Erythroblast (primary cell): Measurements from ENCODE around the gene CHMP4A.
"Not testable (repeated sequence)": the region's sequence is repeated elsewhere in the genome, so short reads cannot be mapped to it uniquely, and the experiment has no call there.

ENCODE experiments used
- DNase-seq, 2 experiments: peaks; one replicate each; lab custom pipeline; 2025; lab: John Stamatoyannopoulos, UW
- GATA1 ChIP-seq: IDR thresholded peaks from 2 replicates; pipeline ENCODE4 v1.6.1; 2011; ENCODE audit warnings: low read depth, mild to moderate bottlenecking, control low read depth, low read length, moderate library complexity
- POLR2A ChIP-seq: IDR thresholded peaks from 2 replicates; pipeline ENCODE4 v1.6.1; 2011; ENCODE audit warnings: mild to moderate bottlenecking, low read length

CHMP4A gene

DNA sequence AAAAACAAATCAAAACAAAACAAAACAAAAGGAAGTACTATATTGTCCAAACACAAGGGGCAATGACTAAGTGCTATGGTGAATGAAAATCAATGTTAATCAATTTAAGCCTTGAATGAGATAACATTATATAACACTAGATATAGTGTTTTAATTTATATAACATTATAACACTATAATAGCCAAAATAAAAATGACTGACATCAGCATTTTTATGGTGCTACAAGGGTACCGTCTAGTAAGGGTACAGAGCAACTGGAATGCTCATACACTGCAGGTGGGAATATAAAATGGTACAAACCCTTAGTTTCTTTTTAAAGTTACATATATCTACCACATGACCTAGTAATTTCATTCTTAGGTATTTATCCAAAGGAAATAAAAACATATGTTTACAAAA lies 13.2 kb upstream of the CHMP4A start:
- DNase-seq: no peak
- TF ChIP-seq POLR2A (no peak), GATA1 (no peak)

DNA sequence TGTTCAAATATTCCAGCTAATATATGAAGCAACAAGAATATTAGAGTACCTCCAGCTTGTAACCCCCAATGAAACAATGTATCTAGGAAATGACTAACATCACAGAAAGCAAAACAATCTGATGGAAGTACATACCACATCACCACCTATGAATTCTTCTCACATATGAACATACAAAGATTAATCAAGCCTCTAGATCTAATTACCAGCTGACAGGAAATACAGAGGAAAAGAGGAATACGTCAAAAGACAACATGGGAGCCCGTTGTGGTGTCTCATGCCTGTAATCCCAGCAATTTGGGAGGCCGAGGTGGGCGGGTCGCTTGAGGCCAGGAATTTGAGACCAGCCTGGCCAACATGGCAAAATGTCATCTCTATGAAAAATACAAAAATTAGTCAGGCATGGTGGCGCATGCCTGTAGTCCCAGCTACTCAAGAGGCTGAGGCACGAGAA lies 11.4 kb upstream of the CHMP4A start:
- no peak for DNase-seq
- no peak for TF ChIP-seq GATA1
- TF ChIP-seq POLR2A: no peak

DNA sequence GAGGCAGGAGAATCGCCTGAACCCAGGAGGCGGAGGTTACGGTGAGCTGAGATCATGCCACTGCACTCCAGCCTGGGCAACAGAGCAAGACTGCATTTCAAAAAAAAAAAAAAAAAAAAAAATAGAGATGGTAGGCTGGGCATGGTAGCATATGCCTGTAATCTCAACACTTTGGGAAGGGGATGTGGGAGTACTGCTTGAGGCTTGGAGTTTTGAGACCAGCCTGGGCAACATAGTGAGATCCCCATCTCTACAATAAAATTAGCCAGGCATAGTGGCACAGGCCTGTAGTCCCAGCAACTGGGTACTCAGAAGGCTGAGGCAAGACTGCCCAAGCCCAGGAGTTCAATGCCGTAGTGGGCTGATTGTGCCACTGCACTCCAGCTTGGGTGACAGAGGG lies 9.7 kb upstream of the CHMP4A start:
- not testable (repeated sequence) for DNase-seq

DNA sequence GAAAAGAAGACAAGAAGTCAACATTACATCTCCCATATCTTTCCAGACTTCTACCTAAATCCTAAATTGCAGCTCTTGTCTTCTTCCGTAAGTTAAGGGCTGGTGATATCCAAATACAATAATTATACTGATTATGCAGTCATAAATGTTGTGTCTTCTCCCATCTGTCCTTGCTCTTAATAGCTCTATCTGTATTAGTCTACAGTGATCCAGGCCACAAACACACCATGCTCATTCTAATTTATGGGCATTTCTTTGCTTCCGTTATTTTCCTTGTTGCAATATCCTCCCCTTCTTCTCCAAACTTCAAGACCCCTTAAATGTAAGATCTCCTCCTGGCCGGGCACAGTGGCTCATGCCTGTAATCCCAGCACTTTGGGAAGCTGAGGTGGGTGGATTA lies 6.2 kb upstream of the CHMP4A start:
- no peak for DNase-seq
- TF ChIP-seq POLR2A (no peak), GATA1 (no peak)

DNA sequence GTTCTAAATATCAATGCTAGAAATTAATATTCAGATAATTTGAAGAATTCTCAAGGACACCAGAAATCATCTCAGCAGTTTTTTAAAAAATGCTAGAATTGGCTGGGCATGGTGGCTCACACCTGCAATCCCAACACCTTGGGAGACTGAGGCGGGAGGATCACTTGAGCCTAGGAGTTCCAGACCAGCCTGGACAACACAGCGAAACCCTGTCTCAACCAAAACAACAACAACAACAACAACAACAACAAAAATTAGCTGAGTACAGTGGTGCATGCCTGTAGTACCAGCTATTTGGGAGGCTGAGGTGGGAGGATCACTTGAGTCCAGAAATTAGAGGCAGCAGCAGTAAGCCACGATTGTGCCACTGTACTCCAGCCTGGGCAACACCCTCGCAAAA lies 5.8 kb upstream of the CHMP4A start:
- TF ChIP-seq POLR2A (no peak), GATA1 (no peak)
- no peak for DNase-seq

DNA sequence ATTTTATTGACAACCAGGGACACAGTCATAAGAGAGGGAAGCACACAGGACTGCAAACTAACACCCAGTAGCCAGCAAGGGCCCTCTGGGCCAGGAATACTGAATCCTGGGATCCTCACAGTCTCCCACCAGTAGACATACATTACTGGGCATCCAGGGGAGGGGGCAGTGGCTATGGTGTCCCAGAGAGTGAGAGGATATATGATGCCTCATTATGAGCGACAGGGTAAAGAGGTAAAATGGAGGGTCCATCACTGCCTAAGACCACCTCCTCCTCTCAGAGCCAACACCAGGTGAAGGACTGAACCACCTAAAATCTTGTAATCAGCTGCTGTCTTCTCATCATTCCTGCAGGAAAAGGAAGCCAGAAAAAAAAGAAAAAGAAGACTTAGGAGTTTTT lies 3.6 kb upstream of the CHMP4A start:
- not testable (repeated sequence) for DNase-seq

DNA sequence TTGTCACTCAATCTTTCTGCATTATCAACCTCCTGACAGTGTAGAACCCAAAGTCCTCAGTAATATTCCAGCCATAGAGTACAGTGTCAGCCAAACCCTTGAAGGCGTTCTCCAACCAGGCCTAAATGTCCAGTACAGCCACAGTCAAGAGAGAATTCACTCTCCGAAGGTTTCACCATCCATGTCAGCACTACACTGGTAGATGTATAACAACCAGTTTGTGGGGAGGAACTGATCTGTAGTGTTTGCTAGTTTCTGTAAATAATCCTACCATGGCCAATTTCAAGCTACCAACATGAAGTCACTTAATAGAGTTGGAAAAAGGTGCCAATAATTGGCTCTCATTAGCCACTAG lies 3.0 kb upstream of the CHMP4A start:
- DNase-seq: no peak
- TF ChIP-seq POLR2A (no peak), GATA1 (no peak)

DNA sequence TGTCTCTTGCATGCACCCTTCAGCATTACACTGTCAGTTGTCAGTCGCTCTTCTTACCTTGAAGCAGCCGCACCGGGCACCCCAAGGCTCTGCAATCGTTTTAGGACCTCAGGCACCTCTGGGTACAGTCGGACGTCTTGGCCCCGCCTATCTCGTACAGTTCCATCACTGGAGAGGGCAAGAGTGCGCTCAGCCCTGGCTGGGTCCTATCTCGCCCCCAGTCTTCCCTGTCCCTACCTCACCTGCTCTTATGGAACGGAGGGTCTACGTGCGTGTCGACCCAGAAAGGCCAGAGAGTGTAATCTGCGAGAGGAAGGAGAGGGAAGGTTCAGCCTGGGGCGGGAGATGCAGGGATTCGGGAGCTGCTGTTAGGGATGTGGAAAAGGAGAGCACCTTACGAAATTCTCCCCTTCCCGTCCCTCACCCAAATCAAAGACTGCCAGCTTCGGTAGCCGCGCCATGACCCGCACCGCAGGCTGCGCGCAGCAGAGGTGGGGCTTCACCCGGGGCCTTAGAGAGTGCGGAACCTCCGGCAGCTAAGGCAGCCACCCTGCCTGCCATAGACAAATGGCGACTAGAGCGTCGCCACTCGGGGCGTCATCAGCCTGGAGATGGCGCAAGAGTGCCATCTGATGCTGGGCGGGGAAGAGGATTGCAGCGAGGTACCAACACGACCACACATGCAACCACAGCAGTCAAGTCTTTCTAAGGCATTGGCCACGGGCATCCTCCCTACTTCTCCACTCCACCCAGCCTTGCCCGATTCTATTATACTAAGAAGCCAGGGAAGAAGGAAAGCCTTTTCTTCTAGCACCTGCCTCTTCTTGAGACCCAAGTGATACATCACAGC lies 2.4 kb upstream of the CHMP4A start, which contains the start of gene MDP1:
Gene MDP1 (minus strand): TSS at position 572 of the 850 bp plus-strand sequence. CDS start 111 bp downstream, at position 461.
- TF ChIP-seq POLR2A: peak; percentile 94
- TF ChIP-seq GATA1: no peak
- DNase-seq: peak; percentile 92 to 95

DNA sequence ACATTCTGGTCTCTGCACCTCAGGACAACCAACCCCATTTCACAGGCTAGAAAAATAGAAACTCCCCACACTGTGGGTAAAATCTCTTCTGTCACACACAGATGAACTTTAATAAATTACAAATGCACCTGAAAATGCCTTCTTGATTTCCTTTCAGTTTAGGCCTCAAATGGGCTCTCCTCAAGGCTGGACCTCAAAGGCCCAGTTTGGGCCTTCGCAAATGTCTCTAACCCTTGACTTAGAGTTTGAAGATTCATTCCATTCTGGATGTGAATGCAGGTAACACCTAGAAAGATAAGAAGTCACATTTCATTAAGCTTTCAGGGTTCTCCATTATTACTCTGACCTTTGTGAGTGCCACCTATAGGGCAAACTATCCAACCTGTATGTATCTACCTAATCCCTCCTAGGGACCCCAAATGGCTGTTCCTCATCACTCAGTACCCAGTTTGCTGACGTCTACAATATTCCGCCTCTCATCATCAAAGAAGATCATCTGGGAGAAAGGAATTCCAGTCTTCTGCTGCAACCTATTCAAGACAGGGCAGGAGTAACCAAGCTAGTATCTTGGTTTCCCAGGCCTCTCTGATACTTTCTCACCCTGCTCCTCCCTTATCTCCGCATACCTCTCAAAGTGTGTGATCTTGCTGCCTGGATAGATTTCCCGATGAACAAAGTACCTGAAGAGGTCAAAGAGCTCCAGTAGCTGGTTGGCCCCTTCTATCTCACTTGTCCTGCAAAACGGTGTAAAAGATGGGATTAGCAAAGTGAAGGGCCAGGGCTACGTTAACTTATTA lies 776 bp upstream of the CHMP4A start:
- TF ChIP-seq GATA1 (no peak), POLR2A (no peak)
- DNase-seq: peak in 1 of 2 experiments; percentile 27

DNA sequence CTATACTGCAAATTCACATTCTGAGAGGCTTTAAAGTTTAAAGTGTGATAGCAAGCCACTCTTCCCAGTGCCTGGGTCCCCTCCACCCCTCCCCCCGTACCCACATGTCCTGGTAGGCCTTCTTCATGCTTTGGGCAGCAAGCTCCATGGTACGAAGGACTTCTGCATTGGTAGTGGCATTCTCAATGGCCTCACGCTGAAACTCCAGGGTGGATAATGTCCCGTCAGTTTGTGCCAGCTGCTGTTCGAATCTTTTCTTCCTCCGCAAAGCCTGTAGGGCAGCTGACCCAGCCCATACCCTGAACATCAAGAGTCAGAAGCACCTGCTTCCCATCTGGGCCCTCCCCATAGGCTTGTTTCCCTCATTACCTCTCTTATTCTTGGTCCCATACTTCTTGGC lies 2.0 kb downstream of the CHMP4A start:
- no peak for DNase-seq
- TF ChIP-seq POLR2A (no peak), GATA1 (no peak)

DNA sequence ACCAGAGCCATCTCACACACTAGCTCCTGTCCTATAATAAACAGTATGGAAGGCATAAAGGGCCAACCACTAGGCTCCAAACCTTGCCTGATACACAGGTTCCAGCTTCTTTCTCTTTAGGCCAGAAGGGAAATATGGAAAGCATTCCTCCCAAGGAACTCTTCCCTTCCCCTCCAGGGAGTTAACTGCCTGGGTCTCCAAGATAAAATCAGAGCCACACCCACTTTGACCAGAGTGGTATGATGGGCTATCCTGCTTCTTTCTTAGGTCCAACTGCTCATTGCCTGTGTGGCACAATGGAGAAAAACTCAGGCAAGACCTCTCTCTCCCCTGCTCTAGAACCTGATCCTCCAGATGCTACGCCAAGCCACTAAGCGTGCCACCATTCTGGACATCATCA lies 5.7 kb downstream of the CHMP4A start:
- DNase-seq: no peak
- TF ChIP-seq GATA1: no peak
- no peak for TF ChIP-seq POLR2A

DNA sequence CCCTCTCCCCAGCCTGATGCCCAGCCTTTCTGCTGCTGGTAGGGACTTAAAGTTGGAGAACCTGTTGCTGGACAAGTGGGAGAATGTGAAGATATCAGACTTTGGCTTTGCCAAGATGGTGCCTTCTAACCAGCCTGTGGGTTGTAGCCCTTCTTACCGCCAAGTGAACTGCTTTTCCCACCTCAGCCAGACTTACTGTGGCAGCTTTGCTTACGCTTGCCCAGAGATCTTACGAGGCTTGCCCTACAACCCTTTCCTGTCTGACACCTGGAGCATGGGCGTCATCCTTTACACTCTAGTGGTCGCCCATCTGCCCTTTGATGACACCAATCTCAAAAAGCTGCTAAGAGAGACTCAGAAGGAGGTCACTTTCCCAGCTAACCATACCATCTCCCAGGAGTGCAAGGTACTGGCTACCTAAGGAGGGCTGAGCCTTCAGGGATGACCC lies 6.2 kb downstream of the CHMP4A start:
- no peak for DNase-seq

DNA sequence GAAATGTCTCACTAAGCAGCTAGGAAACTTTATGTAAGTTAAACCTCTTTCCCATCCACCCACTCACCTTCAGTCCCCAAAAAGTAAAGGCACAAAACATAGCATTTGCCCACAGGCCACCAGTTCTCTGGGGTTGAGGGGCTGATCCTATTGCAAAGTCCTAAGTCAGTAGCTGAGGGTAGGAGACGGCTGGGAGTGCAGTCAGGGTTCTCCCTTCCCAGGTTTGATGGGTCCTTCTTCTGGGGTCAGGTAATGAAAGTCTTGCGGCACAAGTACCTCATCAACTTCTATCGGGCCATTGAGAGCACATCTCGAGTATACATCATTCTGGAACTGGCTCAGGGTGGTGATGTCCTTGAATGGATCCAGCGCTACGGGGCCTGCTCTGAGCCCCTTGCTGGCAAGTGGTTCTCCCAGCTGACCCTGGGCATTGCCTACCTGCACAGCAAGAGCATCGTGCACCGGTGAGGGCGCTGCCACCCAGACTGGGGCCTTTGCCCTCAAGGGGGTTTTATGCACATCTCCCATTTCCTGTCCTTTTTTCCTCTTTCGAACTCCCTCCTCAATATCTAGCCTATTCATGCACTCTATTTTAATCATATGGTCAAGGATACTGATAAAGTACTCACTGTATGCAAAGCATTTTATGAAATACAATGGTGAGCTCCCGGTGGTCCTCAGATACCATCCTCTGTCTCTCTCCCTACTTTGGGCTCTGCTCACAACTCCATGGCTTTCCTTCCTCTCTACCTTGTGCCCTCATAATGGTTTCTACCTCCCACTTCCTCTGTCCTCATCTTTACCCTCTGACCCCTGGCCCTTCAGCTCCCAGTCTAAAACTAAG lies 6.8 kb downstream of the CHMP4A start:
- DNase-seq: no peak
- TF ChIP-seq POLR2A (no peak), GATA1 (no peak)

More for the DNA sequence above, 6.2 kb downstream of the CHMP4A start:
- TF ChIP-seq POLR2A: no peak
- no peak for TF ChIP-seq GATA1
